Mesendoderm (in vitro differentiated cells): ENCODE data around the gene GCKR.

ENCODE experiments used
- DNase-seq: peaks from one replicate; pipeline ENCODE4 v3.0.0; 2013
- H2AK5ac ChIP-seq: 2 replicates; pipeline ENCODE4 v1.6.1; 2013; ENCODE audit warnings: low read length, inconsistent platforms
- H2BK120ac ChIP-seq: 2 replicates; pipeline ENCODE4 v1.6.1; 2013; ENCODE audit warnings: low read depth, mild to moderate bottlenecking, low read length, moderate library complexity, mixed read lengths
- H2BK15ac ChIP-seq: replicated peaks from 2 replicates; pipeline ENCODE4 v1.6.1; 2013; ENCODE audit warnings: low read depth, mild to moderate bottlenecking, moderate library complexity
- H2BK5ac ChIP-seq: 2 replicates; pipeline ENCODE4 v1.6.1; 2013; ENCODE audit warnings: low read length, inconsistent platforms
- H3K18ac ChIP-seq: 2 replicates; pipeline ENCODE4 v1.6.1; 2013; ENCODE audit warnings: mild to moderate bottlenecking, low read length, mixed read lengths
- H3K23ac ChIP-seq: one replicate; pipeline ENCODE4 v1.6.1; 2013; ENCODE audit warnings: low read length
- H3K27ac ChIP-seq: 2 replicates; pipeline ENCODE4 v1.5.1; 2013; ENCODE audit warnings: low read depth, mild to moderate bottlenecking, inconsistent platforms, low read length, moderate library complexity
- H3K27me3 ChIP-seq: 2 replicates; pipeline ENCODE4 v1.6.1; 2013; ENCODE audit warnings: low read length, control low read depth, mild to moderate bottlenecking, inconsistent platforms; ENCODE audit not compliant: insufficient read depth, poor library complexity
- H3K36me3 ChIP-seq: 2 replicates; pipeline ENCODE4 v1.6.1; 2013; ENCODE audit warnings: low read length, inconsistent platforms; ENCODE audit not compliant: control insufficient read depth, insufficient read depth
- H3K4ac ChIP-seq: one replicate; pipeline ENCODE4 v1.6.1; 2013; ENCODE audit warnings: low read depth, mild to moderate bottlenecking, low read length, moderate library complexity
- H3K4me1 ChIP-seq: 2 replicates; pipeline ENCODE4 v1.6.1; 2013; ENCODE audit warnings: low read depth, low read length, inconsistent platforms; ENCODE audit not compliant: control insufficient read depth
- H3K4me2 ChIP-seq: 2 replicates; pipeline ENCODE4 v1.6.1; 2013; ENCODE audit warnings: low read length
- H3K4me3 ChIP-seq: 2 replicates; pipeline ENCODE4 v1.5.1; 2013; ENCODE audit warnings: mild to moderate bottlenecking, low read length
- H3K56ac ChIP-seq: one replicate; pipeline ENCODE4 v1.6.1; 2013; ENCODE audit warnings: low read length
- H3K79me1 ChIP-seq: 2 replicates; pipeline ENCODE4 v1.6.1; 2013; ENCODE audit warnings: low read length, inconsistent platforms
- H3K79me2 ChIP-seq: 2 replicates; pipeline ENCODE4 v1.6.1; 2013; ENCODE audit warnings: mild to moderate bottlenecking, low read length; ENCODE audit not compliant: control insufficient read depth, insufficient read depth
- H3K9ac ChIP-seq: 2 replicates; pipeline ENCODE4 v1.6.1; 2013; ENCODE audit warnings: low read length, inconsistent platforms
- H4K5ac ChIP-seq: one replicate; pipeline ENCODE4 v1.6.1; 2013; ENCODE audit warnings: low read length
- H4K8ac ChIP-seq: one replicate; pipeline ENCODE4 v1.6.1; 2013; ENCODE audit warnings: low read depth, mild to moderate bottlenecking, control low read depth, low read length, moderate library complexity
- WGBS: extraction: QIAGEN DNeasy Blood & Tissue Kit; methylation state at CpG from one replicate; pipeline ENCODE4 v1.1.7; 2013; ENCODE audit warnings: low lambda C conversion rate, missing lambda C conversion rate; ENCODE audit not compliant: insufficient coverage; ENCODE audit errors: extremely low coverage; 5-methylcytosine and 5-hydroxymethylcytosine counted together

Gene GCKR

GRCh38 chr2:27497288-27497627, 619 bp downstream of the GCKR start:
- Histone ChIP-seq H3K4me2 (no peak overlapping the region), H3K4me1 (no peaks in the 10 kb centered on the region), H3K9ac (no peak overlapping the region), H3K79me2 (no peaks in the 10 kb centered on the region), H3K79me1 (no peaks in the 10 kb centered on the region), H4K8ac (no peak overlapping the region), H3K23ac (no peak overlapping the region), H3K27ac (no peak overlapping the region), H3K36me3 (no peaks in the 10 kb centered on the region), H2BK120ac (no peak overlapping the region), H3K27me3 (peaks cover 5% of the 10 kb centered on the region), H3K18ac (no peak overlapping the region), H3K4ac (no peak overlapping the region), H2BK15ac (no peak overlapping the region), H2AK5ac (no peak overlapping the region), H3K56ac (no peak overlapping the region), H2BK5ac (no peak overlapping the region), H3K4me3 (no peak overlapping the region), H4K5ac (no peak overlapping the region)
- no peak for DNase-seq
- no CpG with 5 or more reads among the region's 4 CpGs for WGBS

- Histone ChIP-seq H3K27me3 (peaks cover 5% of the 10 kb centered on the region), H2BK15ac (no peak overlapping the region)
- WGBS: no CpG with 5 or more reads among the region's 3 CpGs
Observed at GRCh38 chr2:27498975-27499374, 2.3 kb downstream of the GCKR start.

GRCh38 chr2:27501042-27501441, 4.4 kb downstream of the GCKR start:
- Histone ChIP-seq H3K4me1 (no peaks in the 10 kb centered on the region), H2BK15ac (no peak overlapping the region), H3K4me2 (no peak overlapping the region), H3K27me3 (peaks cover 4% of the 10 kb centered on the region), H3K56ac (no peak overlapping the region), H4K5ac (no peak overlapping the region), H4K8ac (no peak overlapping the region), H3K9ac (no peak overlapping the region), H3K79me2 (no peaks in the 10 kb centered on the region), H3K4ac (no peak overlapping the region), H2BK120ac (no peak overlapping the region), H3K18ac (no peak overlapping the region), H3K27ac (no peak overlapping the region), H2BK5ac (no peak overlapping the region), H3K79me1 (no peaks in the 10 kb centered on the region), H3K36me3 (no peaks in the 10 kb centered on the region), H2AK5ac (no peak overlapping the region), H3K23ac (no peak overlapping the region), H3K4me3 (no peak overlapping the region)
- DNase-seq: no peak

More at GRCh38 chr2:27498975-27499374, 2.3 kb downstream of the GCKR start:
- Histone ChIP-seq H3K27ac (no peak overlapping the region), H4K5ac (no peak overlapping the region), H3K4me3 (no peak overlapping the region), H3K79me2 (no peaks in the 10 kb centered on the region), H2BK5ac (no peak overlapping the region), H3K18ac (no peak overlapping the region), H2BK120ac (no peak overlapping the region), H3K9ac (no peak overlapping the region), H2AK5ac (no peak overlapping the region), H4K8ac (no peak overlapping the region), H3K23ac (no peak overlapping the region), H3K36me3 (no peaks in the 10 kb centered on the region), H3K4me1 (no peaks in the 10 kb centered on the region), H3K4me2 (no peak overlapping the region), H3K56ac (no peak overlapping the region), H3K79me1 (no peaks in the 10 kb centered on the region), H3K4ac (no peak overlapping the region)
- no peak for DNase-seq

GRCh38 chr2:27502142-27502541, 5.5 kb downstream of the GCKR start:
- H3K27me3 ChIP-seq: peaks cover 1% of the 10 kb centered on the region
- no peak overlapping the region for H4K5ac ChIP-seq
- H3K79me2 ChIP-seq: no peaks in the 10 kb centered on the region
- H3K4me1 ChIP-seq: no peaks in the 10 kb centered on the region
- H3K4me3 ChIP-seq: no peak overlapping the region
- H3K36me3 ChIP-seq: no peaks in the 10 kb centered on the region
- no peak for DNase-seq
- H3K27ac ChIP-seq: no peak overlapping the region
- no peak overlapping the region for H3K18ac ChIP-seq
- H3K56ac ChIP-seq: no peak overlapping the region
- no peak overlapping the region for H2BK15ac ChIP-seq
- no peak overlapping the region for H3K4ac ChIP-seq
- H3K9ac ChIP-seq: no peak overlapping the region
- H3K23ac ChIP-seq: no peak overlapping the region
- no peak overlapping the region for H3K4me2 ChIP-seq
- H2BK120ac ChIP-seq: no peak overlapping the region
- WGBS: no CpG with 5 or more reads among the region's 4 CpGs
- H2AK5ac ChIP-seq: no peak overlapping the region
- H4K8ac ChIP-seq: no peak overlapping the region
- H3K79me1 ChIP-seq: no peaks in the 10 kb centered on the region
- H2BK5ac ChIP-seq: no peak overlapping the region

- no peak for DNase-seq
- Histone ChIP-seq H3K79me2 (no peaks in the 10 kb centered on the region), H2BK15ac (no peak overlapping the region), H2BK120ac (no peak overlapping the region), H2AK5ac (no peak overlapping the region), H3K4me3 (no peak overlapping the region), H3K27me3 (no peaks in the 10 kb centered on the region), H3K4me1 (no peaks in the 10 kb centered on the region), H3K9ac (no peak overlapping the region), H3K56ac (no peak overlapping the region), H3K18ac (no peak overlapping the region), H3K36me3 (no peaks in the 10 kb centered on the region), H3K4me2 (no peak overlapping the region), H3K4ac (no peak overlapping the region), H4K5ac (no peak overlapping the region), H3K23ac (no peak overlapping the region), H3K79me1 (no peaks in the 10 kb centered on the region), H2BK5ac (no peak overlapping the region), H4K8ac (no peak overlapping the region), H3K27ac (no peak overlapping the region)
- WGBS: no CpG with 5 or more reads among the region's 6 CpGs
Observed at GRCh38 chr2:27506587-27506986, 9.9 kb downstream of the GCKR start.

- no peak overlapping the region for H4K8ac ChIP-seq
- no peak overlapping the region for H2BK15ac ChIP-seq
- no peak overlapping the region for H3K56ac ChIP-seq
- H3K36me3 ChIP-seq: no peaks in the 10 kb centered on the region
- no peak for DNase-seq
- H3K79me1 ChIP-seq: no peaks in the 10 kb centered on the region
- H3K4ac ChIP-seq: no peak overlapping the region
- no peak overlapping the region for H2AK5ac ChIP-seq
- no peak overlapping the region for H3K9ac ChIP-seq
- no peaks in the 10 kb centered on the region for H3K79me2 ChIP-seq
- no peak overlapping the region for H4K5ac ChIP-seq
- no peaks in the 10 kb centered on the region for H3K27me3 ChIP-seq
- H3K18ac ChIP-seq: no peak overlapping the region
- H2BK5ac ChIP-seq: no peak overlapping the region
- H3K23ac ChIP-seq: no peak overlapping the region
- H3K4me3 ChIP-seq: no peak overlapping the region
- no peak overlapping the region for H3K4me2 ChIP-seq
- H3K27ac ChIP-seq: no peak overlapping the region
- WGBS: no CpG with 5 or more reads among the region's 4 CpGs
- no peaks in the 10 kb centered on the region for H3K4me1 ChIP-seq
- H2BK120ac ChIP-seq: no peak overlapping the region
Observed at GRCh38 chr2:27507293-27507692, 10.7 kb downstream of the GCKR start.
